K562 (cell line): Measurements from ENCODE around the gene IRF5. TPM values are rescaled to one million over a fixed set of nuclear protein-coding genes. Genes with fewer than 3 reads are reported as not detected.
A peak's percentile ranks its signal among the peaks of the same experiment; 100 is the strongest.

Experiments
- ARNT ChIP-seq, 2 experiments: fragments of 450-650 bp; IDR thresholded peaks; 2 replicates each; pipeline ENCODE4 v1.6.1; 2016; ENCODE audit warnings: mild to moderate bottlenecking in 1 of 2
- CREB1 ChIP-seq, 2 experiments: sonication (generic) in 1 of 2; formaldehyde crosslinking in 1 of 2; IDR thresholded peaks; 2 replicates each; pipeline versions ENCODE4 v1.6.1 to v1.8.0; 2012 to 2022; ENCODE audit warnings: inconsistent platforms in 1 of 2, mild to moderate bottlenecking in 1 of 2, missing genetic modification reagents in 1 of 2, moderate library complexity in 1 of 2
- CREB3 ChIP-seq: fragments of 450-650 bp; conservative IDR thresholded peaks from 2 replicates; pipeline ENCODE4 v1.6.1; 2016; ENCODE audit warnings: missing genetic modification characterization, low read depth, mild to moderate bottlenecking, missing compliant biosample characterization, moderate library complexity
- DEAF1 ChIP-seq: fragments of 450-650 bp; formaldehyde crosslinking; IDR thresholded peaks from 2 replicates; pipeline ENCODE4 v1.4.0; 2020; ENCODE audit warnings: mild to moderate bottlenecking, moderate library complexity
- EP300 ChIP-seq: IDR thresholded peaks from 2 replicates; pipeline ENCODE4 v1.6.1; 2012; ENCODE audit warnings: low read length, improper control_type of control experiment
- FOSL1 ChIP-seq: fragments of 200-800 bp; sonication (Bioruptor generic); conservative IDR thresholded peaks from 2 replicates; pipeline ENCODE4 v1.6.1; 2016; ENCODE audit warnings: missing genetic modification characterization, missing compliant biosample characterization
- HDAC2 ChIP-seq: fragments of 450-650 bp; IDR thresholded peaks from 2 replicates; pipeline ENCODE4 v1.6.1; 2016; ENCODE audit warnings: mild to moderate bottlenecking
- HNRNPUL1 ChIP-seq: fragments of 200-400 bp; formaldehyde crosslinking; IDR thresholded peaks from 2 replicates; pipeline ENCODE4 v1.6.1; 2017; ENCODE audit warnings: low read length
- IRF9 ChIP-seq: fragments of 450-650 bp; IDR thresholded peaks from 2 replicates; pipeline ENCODE4 v1.6.1; 2016; ENCODE audit warnings: missing biosample characterization, missing genetic modification characterization
- MCM2 ChIP-seq: fragments of 450-650 bp; IDR thresholded peaks from 2 replicates; pipeline ENCODE4 v1.6.1; 2017; ENCODE audit warnings: low read depth, mild to moderate bottlenecking
- MLLT1 ChIP-seq, 2 experiments: fragments of 450-650 bp; IDR thresholded peaks; 2 replicates each; pipeline ENCODE4 v1.6.1; 2016
- MTA1 ChIP-seq: fragments of 450-650 bp; IDR thresholded peaks from 2 replicates; pipeline ENCODE4 v1.6.1; 2017; ENCODE audit warnings: borderline replicate concordance
- NCOA2 ChIP-seq, 2 experiments: fragments of 450-650 bp; IDR thresholded peaks; 2 replicates each; pipeline ENCODE4 v1.6.1; 2018; ENCODE audit warnings: mild to moderate bottlenecking in 2 of 2, moderate library complexity in 1 of 2; ENCODE audit not compliant: partially characterized antibody in 2 of 2
- NR3C1 ChIP-seq: sonication (generic); formaldehyde crosslinking; IDR thresholded peaks from 2 replicates; pipeline ENCODE4 v1.8.1; 2022; ENCODE audit warnings: missing genetic modification reagents
- PHF20 ChIP-seq: fragments of 450-650 bp; IDR thresholded peaks from 2 replicates; pipeline ENCODE4 v1.6.1; 2018; ENCODE audit not compliant: partially characterized antibody
- RBFOX2 ChIP-seq: fragments of 200-400 bp; formaldehyde crosslinking; IDR thresholded peaks from 2 replicates; pipeline ENCODE4 v1.6.1; 2017; ENCODE audit warnings: low read depth, mild to moderate bottlenecking, low read length, moderate library complexity
- RFX7 ChIP-seq: fragments of 250-450 bp; sonication (Bioruptor Pico); IDR thresholded peaks from 2 replicates; pipeline ENCODE4 v1.5.1; 2021; ENCODE audit warnings: mild to moderate bottlenecking
- SETDB1 ChIP-seq: IDR thresholded peaks from one replicate; pipeline ENCODE4 v1.6.1; 2012; ENCODE audit warnings: low read length, control low read depth, inconsistent platforms
- SMARCA4 ChIP-seq: fragments of 450-650 bp; IDR thresholded peaks from 2 replicates; pipeline ENCODE4 v1.6.1; 2016
- TFAP4 ChIP-seq: sonication (generic); formaldehyde crosslinking; IDR thresholded peaks from 2 replicates; pipeline ENCODE4 v1.8.0; 2022; ENCODE audit warnings: missing genetic modification reagents, mild to moderate bottlenecking, moderate library complexity, borderline replicate concordance
- ZNF324 ChIP-seq: fragments of 250-450 bp; sonication (Bioruptor Pico); IDR thresholded peaks from 2 replicates; pipeline ENCODE4 v1.4.0; 2020; ENCODE audit warnings: mild to moderate bottlenecking
- ZNF695 ChIP-seq: fragments of 450-650 bp; formaldehyde crosslinking; IDR thresholded peaks from 2 replicates; pipeline ENCODE4 v1.4.0; 2020; ENCODE audit warnings: mild to moderate bottlenecking, moderate library complexity
- ZNF75A ChIP-seq: fragments of 450-650 bp; formaldehyde crosslinking; IDR thresholded peaks from 2 replicates; pipeline ENCODE4 v1.4.0; 2020; ENCODE audit warnings: mild to moderate bottlenecking
- ZNF766 ChIP-seq: fragments of 200-800 bp; sonication (Bioruptor generic); conservative IDR thresholded peaks from 2 replicates; pipeline ENCODE4 v1.6.1; 2016; ENCODE audit warnings: missing genetic modification characterization, missing compliant biosample characterization
- polyA plus RNA-seq, 8 experiments: library from polyadenylated mRNA; depleted of rRNA in 4 of 8; stranded (reverse) in 5 of 8; unstranded in 3 of 8; fragments of >200 nt; fragmentation: Nextera tagmentation in 2 of 8; fragmentation: Illumina TruSeq in 1 of 8; extraction: Ambion mirVana in 2 of 8; extraction: Trizol in 1 of 8; gene quantifications; 2 replicates each; pipeline versions ENCODE4 v1.2.1 to v1.2.3, GENCODE V29; 2011 to 2014; ENCODE audit warnings: inconsistent platforms in 1 of 8, missing spikeins in 1 of 8
- total RNA-seq, 7 experiments: library from RNA; depleted of rRNA in 6 of 7; stranded (reverse); fragments of >200 nt in 6 of 7; fragmentation: Illumina TruSeq in 2 of 7; extraction: Trizol in 2 of 7; gene quantifications; 2 replicates each; pipeline versions ENCODE4 v1.2.1 to v1.2.3, GENCODE V29; 2011 to 2021; ENCODE audit warnings: low replicate concordance in 1 of 7

IRF5 gene
- total and polyA plus RNA-seq, 9 of the 15 experiments (the other 6 are each of a cell fraction or from before 2014, with no cell fraction given): 0.04 TPM; not detected in 8

DNA sequence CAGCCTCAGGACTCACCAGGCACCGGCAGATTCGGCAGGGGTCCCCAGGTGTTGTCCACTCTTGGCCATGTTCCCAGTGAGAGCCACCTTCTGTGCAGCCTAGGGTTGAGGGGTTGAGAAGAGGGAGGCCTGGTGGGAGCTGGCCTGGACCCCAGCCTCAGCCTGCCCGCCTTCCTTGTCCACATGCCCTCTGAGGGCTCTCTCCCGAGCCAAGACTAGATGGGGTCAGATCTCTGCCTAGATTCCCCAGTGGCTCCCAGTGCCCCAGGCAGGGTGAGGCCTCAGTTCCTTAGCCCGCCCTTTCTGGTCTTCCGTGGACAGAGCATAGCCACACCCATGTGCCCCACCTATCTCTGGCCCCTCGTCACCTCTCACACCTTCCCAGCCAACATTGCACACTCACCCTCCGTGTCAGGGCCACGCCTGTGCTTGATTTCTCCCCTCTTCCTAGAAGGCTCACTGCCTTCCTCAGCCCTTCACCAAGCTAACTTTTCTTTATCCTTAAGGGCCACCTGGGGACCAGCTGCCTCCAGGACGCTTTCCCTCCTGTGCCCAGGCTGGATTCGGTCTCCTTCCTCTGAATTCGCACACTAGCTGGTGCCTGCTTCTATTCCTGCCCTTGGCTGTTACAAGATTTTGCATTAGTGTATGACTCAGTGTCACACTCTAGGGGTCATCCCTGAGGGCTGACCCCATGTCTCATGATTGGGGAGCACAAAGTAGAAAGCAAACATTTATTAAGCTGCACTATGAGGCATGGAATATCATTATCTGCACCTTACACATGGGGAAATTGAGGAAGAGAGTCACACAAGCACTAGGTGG, 34.8 kb upstream of the IRF5 start (continued):
- TF ChIP-seq DEAF1 (CRISPR knock-in tag) (no peak), SMARCA4 (peak; percentile 65; the same call in 1 of the 2 replicates), CREB1 (IDR thresholded peaks at IDR 0.05) (no peak), CREB1 (CRISPR knock-in tag; IDR thresholded peaks at IDR 0.05) (no peak), MTA1 (peak; percentile 49; the same call in 1 of the 2 replicates), PHF20 (no peak), RBFOX2 (peak; percentile 44), MLLT1 (IDR thresholded peaks at IDR 0.05) (no peak), MCM2 (no peak), EP300 (peak; percentile 59), NR3C1 (CRISPR knock-in tag) (no peak), ZNF324 (CRISPR knock-in tag) (no peak), HNRNPUL1 (no peak), HDAC2 (0 out of 2 replicates have a peak, but pooled peaks have one; percentile 54), ARNT (IDR thresholded peaks at IDR 0.05) (no peak), NCOA2 (IDR thresholded peaks at IDR 0.05; ENCODE audit: partially characterized antibody in 2 of 2) (no peak), TFAP4 (CRISPR knock-in tag) (no peak), SETDB1 (no peak), FOSL1 (tag) (peak; percentile 94), ZNF75A (CRISPR knock-in tag) (no peak), ZNF695 (CRISPR knock-in tag) (no peak), CREB3 (tag) (0 out of 2 replicates have a peak, but pooled peaks have one; percentile 13), ZNF766 (CRISPR knock-in tag) (no peak), RFX7 (CRISPR knock-in tag) (no peak), IRF9 (tag) (no peak)
